Astrocyte (in vitro differentiated cells and primary cell): Measurements from ENCODE around the gene ST6GALNAC4. TPM values are rescaled to one million over a fixed set of nuclear protein-coding genes. Genes with fewer than 3 reads are reported as not detected.

Source experiments
- DNase-seq: peaks from one replicate; pipeline ENCODE4 v3.0.0-alpha.2; 2010; ENCODE audit warnings: low read depth
- FAIRE-seq: peaks from 2 replicates; lab custom pipeline; 2011; peaks lifted over from hg19 to GRCh38; lab: Jason Lieb, UNC
- H2AFZ ChIP-seq: 2 replicates; pipeline ENCODE4 v1.6.0; 2012; ENCODE audit warnings: low read depth, low read length, inconsistent platforms
- H3K27ac ChIP-seq: 2 replicates; pipeline ENCODE4 v1.5.1; 2011; ENCODE audit warnings: low read depth, low read length, inconsistent platforms
- H3K27me3 ChIP-seq: 2 replicates; pipeline ENCODE4 v1.6.0; 2011; ENCODE audit warnings: low read length, inconsistent platforms; ENCODE audit not compliant: insufficient read depth
- H3K36me3 ChIP-seq: 2 replicates; pipeline ENCODE4 v1.5.1; 2011; ENCODE audit warnings: low read length, inconsistent platforms; ENCODE audit not compliant: insufficient read depth
- H3K4me1 ChIP-seq: 2 replicates; pipeline ENCODE4 v1.5.1; 2011; ENCODE audit warnings: low read length, inconsistent platforms; ENCODE audit not compliant: insufficient read depth
- H3K4me2 ChIP-seq: 2 replicates; pipeline ENCODE4 v1.6.0; 2012; ENCODE audit warnings: low read length, inconsistent platforms
- H3K4me3 ChIP-seq: 2 replicates; pipeline ENCODE4 v1.5.1; 2011; ENCODE audit warnings: low read depth, mild to moderate bottlenecking, low read length, inconsistent platforms; ENCODE audit not compliant: insufficient read depth
- H3K79me2 ChIP-seq: 2 replicates; pipeline ENCODE4 v1.6.0; 2012; ENCODE audit warnings: mild to moderate bottlenecking, low read length, inconsistent platforms; ENCODE audit not compliant: insufficient read depth
- H3K9ac ChIP-seq: 2 replicates; pipeline ENCODE4 v1.6.0; 2012; ENCODE audit warnings: mild to moderate bottlenecking, low read length, inconsistent platforms
- H3K9me3 ChIP-seq: 2 replicates; pipeline ENCODE4 v1.5.1; 2012; ENCODE audit warnings: low read depth, mild to moderate bottlenecking, low read length, inconsistent platforms; ENCODE audit not compliant: insufficient read depth
- H4K20me1 ChIP-seq: 2 replicates; pipeline ENCODE4 v1.6.0; 2012; ENCODE audit warnings: low read length, inconsistent platforms; ENCODE audit not compliant: insufficient read depth
- H3K27ac Mint-ChIP-seq: one replicate; pipeline ENCODE4 v1.8.0; 2021; ENCODE audit warnings: mild to moderate bottlenecking, mixed read lengths; ENCODE audit not compliant: unreplicated experiment
- H3K27me3 Mint-ChIP-seq: one replicate; pipeline ENCODE4 v1.8.0; 2021; ENCODE audit warnings: low read depth, mixed read lengths; ENCODE audit not compliant: unreplicated experiment
- H3K36me3 Mint-ChIP-seq: one replicate; pipeline ENCODE4 v1.8.0; 2021; ENCODE audit warnings: low read depth, mixed read lengths; ENCODE audit not compliant: unreplicated experiment
- H3K4me1 Mint-ChIP-seq: one replicate; pipeline ENCODE4 v1.8.0; 2021; ENCODE audit warnings: low read depth, mixed read lengths; ENCODE audit not compliant: unreplicated experiment
- H3K4me3 Mint-ChIP-seq: one replicate; pipeline ENCODE4 v1.8.0; 2021; ENCODE audit warnings: mild to moderate bottlenecking, moderate library complexity, mixed read lengths; ENCODE audit not compliant: unreplicated experiment
- H3K9me3 Mint-ChIP-seq: one replicate; pipeline ENCODE4 v1.8.0; 2021; ENCODE audit warnings: mild to moderate bottlenecking, mixed read lengths; ENCODE audit not compliant: unreplicated experiment
- CTCF ChIP-seq: IDR thresholded peaks from 2 replicates; pipeline ENCODE4 v1.5.1; 2011; ENCODE audit warnings: low read depth, mild to moderate bottlenecking, inconsistent platforms, low read length, moderate library complexity; ENCODE audit not compliant: insufficient read depth
- EZH2 ChIP-seq: IDR thresholded peaks from 2 replicates; pipeline ENCODE4 v1.6.1; 2012; ENCODE audit warnings: mild to moderate bottlenecking, low read length, inconsistent platforms; ENCODE audit not compliant: insufficient read depth
- total RNA-seq: library from RNA; stranded (reverse); gene quantifications from 2 replicates; pipeline ENCODE4 v1.2.1, GENCODE V29; 2021

Gene ST6GALNAC4
- total RNA-seq, 1 donor from 2014 or later = 14.5 TPM

GRCh38 chr9:127885508-127886281, 31.1 kb downstream of the ST6GALNAC4 start:
- Mint-ChIP-seq H3K36me3 (peaks cover 12% of the 10 kb centered on the region), H3K4me3 (no peak overlapping the region), H3K27me3 (no peaks in the 10 kb centered on the region), H3K4me1 (peaks cover 13% of the 10 kb centered on the region), H3K27ac (no peak overlapping the region), H3K9me3 (no peaks in the 10 kb centered on the region)
- H3K9ac ChIP-seq = no peak overlapping the region
- FAIRE-seq = no peak
- peaks cover 11% of the 10 kb centered on the region for H3K36me3 ChIP-seq
- H3K4me3 ChIP-seq = no peak overlapping the region
- DNase-seq = no peak
- H4K20me1 ChIP-seq = peaks cover 20% of the 10 kb centered on the region
- no peak for TF ChIP-seq CTCF
- TF ChIP-seq EZH2 = no peak
- no peak overlapping the region for H3K27ac ChIP-seq
- no peaks in the 10 kb centered on the region for H3K27me3 ChIP-seq
- no peaks in the 10 kb centered on the region for H3K9me3 ChIP-seq
- no peaks in the 10 kb centered on the region for H3K79me2 ChIP-seq
- no peak overlapping the region for H2AFZ ChIP-seq
- H3K4me2 ChIP-seq = no peak overlapping the region
- peaks cover 5% of the 10 kb centered on the region for H3K4me1 ChIP-seq

DNA sequence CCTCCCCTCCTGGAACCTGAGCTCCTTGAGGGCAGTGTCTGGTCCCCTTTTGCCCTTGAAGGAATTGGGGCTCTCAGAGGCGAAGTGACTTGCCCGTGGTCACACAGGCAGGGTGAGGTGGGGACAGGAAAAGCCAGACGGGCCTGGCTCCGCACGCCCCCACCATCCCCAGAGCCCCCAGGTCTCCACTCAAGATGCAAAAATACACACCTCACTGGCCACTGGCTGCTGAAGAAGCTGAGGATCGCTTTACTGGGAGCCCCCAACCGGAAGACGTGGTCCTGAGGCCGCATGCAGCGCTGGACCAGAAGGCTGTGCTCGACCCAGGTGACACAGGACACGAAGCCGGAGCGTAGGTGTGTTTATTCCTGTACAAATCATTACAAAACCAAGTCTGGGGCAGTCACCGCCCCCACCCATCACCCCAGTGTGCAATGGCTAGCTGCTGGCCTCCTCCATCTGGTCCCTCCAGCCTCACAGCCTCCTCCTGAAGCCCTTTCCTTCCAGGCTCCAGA, 31.8 kb downstream of the ST6GALNAC4 start:
- Histone ChIP-seq H3K79me2 (no peaks in the 10 kb centered on the region), H3K9ac (no peak overlapping the region), H3K4me2 (no peak overlapping the region), H3K27me3 (no peaks in the 10 kb centered on the region), H3K4me1 (peaks cover 5% of the 10 kb centered on the region), H3K27ac (no peak overlapping the region), H3K4me3 (no peak overlapping the region), H3K36me3 (peaks cover 11% of the 10 kb centered on the region), H2AFZ (no peak overlapping the region), H3K9me3 (no peaks in the 10 kb centered on the region), H4K20me1 (peaks cover 20% of the 10 kb centered on the region)
- H3K36me3 Mint-ChIP-seq = peaks cover 8% of the 10 kb centered on the region
- TF ChIP-seq CTCF (no peak), EZH2 (no peak)
- FAIRE-seq (no peak), DNase-seq (no peak)
- H3K27me3 Mint-ChIP-seq = no peaks in the 10 kb centered on the region
- peak overlapping the region; percentile 27 for H3K4me3 Mint-ChIP-seq
- H3K9me3 Mint-ChIP-seq = no peaks in the 10 kb centered on the region
- no peak overlapping the region for H3K27ac Mint-ChIP-seq
- H3K4me1 Mint-ChIP-seq = peaks cover 13% of the 10 kb centered on the region

- H3K4me3 Mint-ChIP-seq = peak overlapping the region; percentile 27
- no peak overlapping the region for H3K9ac ChIP-seq
Measured at GRCh38 chr9:127884427-127884911, 32.4 kb downstream of the ST6GALNAC4 start.

More at GRCh38 chr9:127884427-127884911, 32.4 kb downstream of the ST6GALNAC4 start:
- Mint-ChIP-seq H3K9me3 (no peaks in the 10 kb centered on the region), H3K27ac (no peak overlapping the region), H3K4me1 (peaks cover 13% of the 10 kb centered on the region), H3K27me3 (no peaks in the 10 kb centered on the region), H3K36me3 (peaks cover 7% of the 10 kb centered on the region)
- Histone ChIP-seq H3K27ac (no peak overlapping the region), H4K20me1 (peaks cover 20% of the 10 kb centered on the region), H3K27me3 (no peaks in the 10 kb centered on the region), H3K9me3 (no peaks in the 10 kb centered on the region), H3K79me2 (no peaks in the 10 kb centered on the region), H3K4me1 (peaks cover 5% of the 10 kb centered on the region), H2AFZ (no peak overlapping the region), H3K4me3 (no peak overlapping the region), H3K4me2 (peak overlapping the region; percentile 2), H3K36me3 (peaks cover 11% of the 10 kb centered on the region)
- no peak for DNase-seq
- TF ChIP-seq EZH2 = no peak
- no peak for FAIRE-seq
